Astrocyte (in vitro differentiated cells and primary cell): ENCODE measurements around the gene RGS8. TPM values are rescaled to one million over a fixed set of nuclear protein-coding genes. Genes with fewer than 3 reads are reported as not detected.

Experiments used
- DNase-seq: peaks from one replicate; pipeline ENCODE4 v3.0.0-alpha.2; 2010; ENCODE audit warnings: low read depth
- FAIRE-seq: peaks from 2 replicates; lab custom pipeline; 2011; peaks lifted over from hg19 to GRCh38; lab: Jason Lieb, UNC
- H2AFZ ChIP-seq: 2 replicates; pipeline ENCODE4 v1.6.0; 2012; ENCODE audit warnings: low read depth, low read length, inconsistent platforms
- H3K27ac ChIP-seq: 2 replicates; pipeline ENCODE4 v1.5.1; 2011; ENCODE audit warnings: low read depth, low read length, inconsistent platforms
- H3K27me3 ChIP-seq: 2 replicates; pipeline ENCODE4 v1.6.0; 2011; ENCODE audit warnings: low read length, inconsistent platforms; ENCODE audit not compliant: insufficient read depth
- H3K36me3 ChIP-seq: 2 replicates; pipeline ENCODE4 v1.5.1; 2011; ENCODE audit warnings: low read length, inconsistent platforms; ENCODE audit not compliant: insufficient read depth
- H3K4me1 ChIP-seq: 2 replicates; pipeline ENCODE4 v1.5.1; 2011; ENCODE audit warnings: low read length, inconsistent platforms; ENCODE audit not compliant: insufficient read depth
- H3K4me2 ChIP-seq: 2 replicates; pipeline ENCODE4 v1.6.0; 2012; ENCODE audit warnings: low read length, inconsistent platforms
- H3K4me3 ChIP-seq: 2 replicates; pipeline ENCODE4 v1.5.1; 2011; ENCODE audit warnings: low read depth, mild to moderate bottlenecking, low read length, inconsistent platforms; ENCODE audit not compliant: insufficient read depth
- H3K79me2 ChIP-seq: 2 replicates; pipeline ENCODE4 v1.6.0; 2012; ENCODE audit warnings: mild to moderate bottlenecking, low read length, inconsistent platforms; ENCODE audit not compliant: insufficient read depth
- H3K9ac ChIP-seq: 2 replicates; pipeline ENCODE4 v1.6.0; 2012; ENCODE audit warnings: mild to moderate bottlenecking, low read length, inconsistent platforms
- H3K9me3 ChIP-seq: 2 replicates; pipeline ENCODE4 v1.5.1; 2012; ENCODE audit warnings: low read depth, mild to moderate bottlenecking, low read length, inconsistent platforms; ENCODE audit not compliant: insufficient read depth
- H4K20me1 ChIP-seq: 2 replicates; pipeline ENCODE4 v1.6.0; 2012; ENCODE audit warnings: low read length, inconsistent platforms; ENCODE audit not compliant: insufficient read depth
- H3K27ac Mint-ChIP-seq: one replicate; pipeline ENCODE4 v1.8.0; 2021; ENCODE audit warnings: mild to moderate bottlenecking, mixed read lengths; ENCODE audit not compliant: unreplicated experiment
- H3K27me3 Mint-ChIP-seq: one replicate; pipeline ENCODE4 v1.8.0; 2021; ENCODE audit warnings: low read depth, mixed read lengths; ENCODE audit not compliant: unreplicated experiment
- H3K36me3 Mint-ChIP-seq: one replicate; pipeline ENCODE4 v1.8.0; 2021; ENCODE audit warnings: low read depth, mixed read lengths; ENCODE audit not compliant: unreplicated experiment
- H3K4me1 Mint-ChIP-seq: one replicate; pipeline ENCODE4 v1.8.0; 2021; ENCODE audit warnings: low read depth, mixed read lengths; ENCODE audit not compliant: unreplicated experiment
- H3K4me3 Mint-ChIP-seq: one replicate; pipeline ENCODE4 v1.8.0; 2021; ENCODE audit warnings: mild to moderate bottlenecking, moderate library complexity, mixed read lengths; ENCODE audit not compliant: unreplicated experiment
- H3K9me3 Mint-ChIP-seq: one replicate; pipeline ENCODE4 v1.8.0; 2021; ENCODE audit warnings: mild to moderate bottlenecking, mixed read lengths; ENCODE audit not compliant: unreplicated experiment
- CTCF ChIP-seq: IDR thresholded peaks from 2 replicates; pipeline ENCODE4 v1.5.1; 2011; ENCODE audit warnings: low read depth, mild to moderate bottlenecking, inconsistent platforms, low read length, moderate library complexity; ENCODE audit not compliant: insufficient read depth
- EZH2 ChIP-seq: IDR thresholded peaks from 2 replicates; pipeline ENCODE4 v1.6.1; 2012; ENCODE audit warnings: mild to moderate bottlenecking, low read length, inconsistent platforms; ENCODE audit not compliant: insufficient read depth
- total RNA-seq: library from RNA; stranded (reverse); gene quantifications from 2 replicates; pipeline ENCODE4 v1.2.1, GENCODE V29; 2021

The RGS8 gene
- total RNA-seq, 1 donor from 2014 or later, result 0.09 TPM

- Mint-ChIP-seq H3K4me1 (peaks cover 2% of the 10 kb centered on the region), H3K9me3 (peaks cover 3% of the 10 kb centered on the region), H3K4me3 (no peak overlapping the region), H3K27me3 (peaks cover 12% of the 10 kb centered on the region), H3K36me3 (no peaks in the 10 kb centered on the region), H3K27ac (no peak overlapping the region)
- Histone ChIP-seq H3K27me3 (no peaks in the 10 kb centered on the region), H3K4me3 (no peak overlapping the region), H3K9ac (no peak overlapping the region), H3K4me1 (peaks cover 8% of the 10 kb centered on the region), H3K79me2 (no peaks in the 10 kb centered on the region), H3K4me2 (no peak overlapping the region), H4K20me1 (no peaks in the 10 kb centered on the region), H3K36me3 (no peaks in the 10 kb centered on the region), H2AFZ (no peak overlapping the region), H3K27ac (no peak overlapping the region), H3K9me3 (no peaks in the 10 kb centered on the region)
- DNase-seq, result no peak
- TF ChIP-seq EZH2 (no peak), CTCF (no peak)
- FAIRE-seq, result no peak
Measured at GRCh38 chr1:182703539-182703938, 19.2 kb upstream of the RGS8 start.

GRCh38 chr1:182702826-182703524, 18.6 kb upstream of the RGS8 start:
- no peak for TF ChIP-seq EZH2
- TF ChIP-seq CTCF, result no peak
- Mint-ChIP-seq H3K4me1 (peaks cover 2% of the 10 kb centered on the region), H3K9me3 (peaks cover 3% of the 10 kb centered on the region), H3K27me3 (peaks cover 12% of the 10 kb centered on the region), H3K4me3 (no peak overlapping the region), H3K36me3 (no peaks in the 10 kb centered on the region), H3K27ac (no peak overlapping the region)
- Histone ChIP-seq H3K79me2 (no peaks in the 10 kb centered on the region), H3K9me3 (no peaks in the 10 kb centered on the region), H3K27me3 (no peaks in the 10 kb centered on the region), H3K4me3 (no peak overlapping the region), H3K9ac (no peak overlapping the region), H3K4me1 (peaks cover 8% of the 10 kb centered on the region), H3K4me2 (no peak overlapping the region), H4K20me1 (no peaks in the 10 kb centered on the region), H3K27ac (no peak overlapping the region), H2AFZ (no peak overlapping the region), H3K36me3 (no peaks in the 10 kb centered on the region)
- no peak for FAIRE-seq
- DNase-seq, result no peak

DNA sequence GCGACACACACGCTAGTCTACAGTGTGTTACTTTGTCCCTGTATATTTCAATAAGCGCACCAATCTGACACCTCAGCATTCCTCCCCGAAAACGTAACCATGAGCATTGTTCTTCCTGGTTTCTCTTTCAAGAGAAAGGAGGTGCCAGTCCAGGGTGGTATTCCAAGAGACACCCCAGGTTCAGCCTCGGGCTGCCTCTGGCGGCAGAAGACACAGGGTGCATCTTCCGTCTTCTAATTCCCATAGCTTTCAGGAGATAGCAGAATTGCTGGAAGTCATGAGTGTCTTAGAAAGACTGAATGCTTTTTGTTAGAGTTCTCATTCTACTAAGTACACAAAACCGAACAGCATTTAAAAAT, 15.9 kb upstream of the RGS8 start:
- Histone ChIP-seq H3K36me3 (no peaks in the 10 kb centered on the region), H3K79me2 (no peaks in the 10 kb centered on the region), H3K27me3 (no peaks in the 10 kb centered on the region), H3K4me3 (peak overlapping the region; percentile 2), H4K20me1 (no peaks in the 10 kb centered on the region), H3K9ac (no peak overlapping the region), H3K4me1 (peaks cover 8% of the 10 kb centered on the region), H2AFZ (peak overlapping the region; percentile 69), H3K27ac (no peak overlapping the region), H3K9me3 (no peaks in the 10 kb centered on the region), H3K4me2 (peak overlapping the region; percentile 79)
- Mint-ChIP-seq H3K36me3 (no peaks in the 10 kb centered on the region), H3K4me1 (peaks cover 2% of the 10 kb centered on the region), H3K27ac (no peak overlapping the region), H3K27me3 (peaks cover 18% of the 10 kb centered on the region), H3K4me3 (no peak overlapping the region), H3K9me3 (peaks cover 3% of the 10 kb centered on the region)
- no peak for DNase-seq
- TF ChIP-seq EZH2 (no peak), CTCF (no peak)
- no peak for FAIRE-seq
